ENCODE measurements around the gene ROR2.
A peak's percentile ranks its signal among the peaks of the same experiment; 100 is the strongest.

GRCh38 chr9:91945277-91946085 lies 4.5 kb downstream of the ROR2 start:
- TF ChIP-seq POLR2AphosphoS5 (IDR thresholded peaks at IDR 0.05) (peak; percentile 81 to 91 (median 86)), CTCF (IDR thresholded peaks at IDR 0.05) (no peak), POLR2A (IDR thresholded peaks at IDR 0.05) (no peak), EP300 (IDR thresholded peaks at IDR 0.05) (peak; percentile 79 to 97 (median 92))
